ENCODE measurements around the gene VWA8. TPM values are rescaled to one million over a fixed set of nuclear protein-coding genes. Genes with fewer than 3 reads are reported as not detected.
"Not testable (repeated sequence)": the region's sequence is repeated elsewhere in the genome, so short reads cannot be mapped to it uniquely, and the experiment has no call there.

VWA8 gene
- total RNA-seq, 1 donor from 2014 or later, result 14.6 TPM

GRCh38 chr13:41934994-41935393 lies 25.9 kb downstream of the VWA8 start:
- DNase-seq (ENCODE audit: low read depth), result no peak
- TF ChIP-seq CTCF (IDR thresholded peaks at IDR 0.05; ENCODE audit: insufficient read depth, low read length, poor library complexity, severe bottlenecking), result no peak
- Histone ChIP-seq H3K4me3 (ENCODE audit: low read depth, low read length) (no peak overlapping the region), H3K27me3 (ENCODE audit: control insufficient read depth, insufficient read depth, low read length) (no peaks in the 10 kb centered on the region), H3K36me3 (ENCODE audit: control insufficient read depth, insufficient read depth, low read length) (no peaks in the 10 kb centered on the region)

- Histone ChIP-seq H3K27me3 (ENCODE audit: control insufficient read depth, insufficient read depth, low read length) (no peaks in the 10 kb centered on the region), H3K36me3 (ENCODE audit: control insufficient read depth, insufficient read depth, low read length) (no peaks in the 10 kb centered on the region), H3K4me3 (ENCODE audit: low read depth, low read length) (no peak overlapping the region)
- TF ChIP-seq CTCF (IDR thresholded peaks at IDR 0.05; ENCODE audit: insufficient read depth, low read length, poor library complexity, severe bottlenecking), result no peak
- no peak for DNase-seq (ENCODE audit: low read depth)
Observed at GRCh38 chr13:41934120-41934519, 26.8 kb downstream of the VWA8 start.

GRCh38 chr13:41931337-41931736 lies 29.6 kb downstream of the VWA8 start:
- Histone ChIP-seq H3K4me3 (ENCODE audit: low read depth, low read length) (no peak overlapping the region), H3K27me3 (ENCODE audit: control insufficient read depth, insufficient read depth, low read length) (no peaks in the 10 kb centered on the region), H3K36me3 (ENCODE audit: control insufficient read depth, insufficient read depth, low read length) (peaks cover 1% of the 10 kb centered on the region)
- DNase-seq (ENCODE audit: low read depth), result no peak
- TF ChIP-seq CTCF (IDR thresholded peaks at IDR 0.05; ENCODE audit: insufficient read depth, low read length, poor library complexity, severe bottlenecking), result no peak

GRCh38 chr13:41930154-41930553 lies 30.8 kb downstream of the VWA8 start:
- no peak for TF ChIP-seq CTCF (IDR thresholded peaks at IDR 0.05; ENCODE audit: insufficient read depth, low read length, poor library complexity, severe bottlenecking)

GRCh38 chr13:41928323-41928722 lies 32.6 kb downstream of the VWA8 start:
- no peak for TF ChIP-seq CTCF (IDR thresholded peaks at IDR 0.05; ENCODE audit: insufficient read depth, low read length, poor library complexity, severe bottlenecking)
- no peak overlapping the region for H3K4me3 ChIP-seq (ENCODE audit: low read depth, low read length)
- no peak for DNase-seq (ENCODE audit: low read depth)
- H3K36me3 ChIP-seq (ENCODE audit: control insufficient read depth, insufficient read depth, low read length), result peaks cover 1% of the 10 kb centered on the region
- no peaks in the 10 kb centered on the region for H3K27me3 ChIP-seq (ENCODE audit: control insufficient read depth, insufficient read depth, low read length)

More at GRCh38 chr13:41930154-41930553, 30.8 kb downstream of the VWA8 start:
- DNase-seq (ENCODE audit: low read depth), result no peak
- H3K27me3 ChIP-seq (ENCODE audit: control insufficient read depth, insufficient read depth, low read length), result no peaks in the 10 kb centered on the region
- H3K4me3 ChIP-seq (ENCODE audit: low read depth, low read length), result no peak overlapping the region
- peaks cover 1% of the 10 kb centered on the region for H3K36me3 ChIP-seq (ENCODE audit: control insufficient read depth, insufficient read depth, low read length)

GRCh38 chr13:41925014-41925413 lies 35.9 kb downstream of the VWA8 start:
- H3K36me3 ChIP-seq (ENCODE audit: control insufficient read depth, insufficient read depth, low read length), result peaks cover 1% of the 10 kb centered on the region
- no peak overlapping the region for H3K4me3 ChIP-seq (ENCODE audit: low read depth, low read length)
- H3K27me3 ChIP-seq (ENCODE audit: control insufficient read depth, insufficient read depth, low read length), result no peaks in the 10 kb centered on the region
- TF ChIP-seq CTCF (IDR thresholded peaks at IDR 0.05; ENCODE audit: insufficient read depth, low read length, poor library complexity, severe bottlenecking), result no peak
- DNase-seq (ENCODE audit: low read depth), result no peak

GRCh38 chr13:41922894-41923293 lies 38.0 kb downstream of the VWA8 start:
- H3K27me3 ChIP-seq (ENCODE audit: control insufficient read depth, insufficient read depth, low read length); DNase-seq (ENCODE audit: low read depth); H3K4me3 ChIP-seq (ENCODE audit: low read depth, low read length); H3K36me3 ChIP-seq (ENCODE audit: control insufficient read depth, insufficient read depth, low read length): not testable (repeated sequence)
